ENCODE data around the gene CD81.

- TF ChIP-seq, protein P1, sequence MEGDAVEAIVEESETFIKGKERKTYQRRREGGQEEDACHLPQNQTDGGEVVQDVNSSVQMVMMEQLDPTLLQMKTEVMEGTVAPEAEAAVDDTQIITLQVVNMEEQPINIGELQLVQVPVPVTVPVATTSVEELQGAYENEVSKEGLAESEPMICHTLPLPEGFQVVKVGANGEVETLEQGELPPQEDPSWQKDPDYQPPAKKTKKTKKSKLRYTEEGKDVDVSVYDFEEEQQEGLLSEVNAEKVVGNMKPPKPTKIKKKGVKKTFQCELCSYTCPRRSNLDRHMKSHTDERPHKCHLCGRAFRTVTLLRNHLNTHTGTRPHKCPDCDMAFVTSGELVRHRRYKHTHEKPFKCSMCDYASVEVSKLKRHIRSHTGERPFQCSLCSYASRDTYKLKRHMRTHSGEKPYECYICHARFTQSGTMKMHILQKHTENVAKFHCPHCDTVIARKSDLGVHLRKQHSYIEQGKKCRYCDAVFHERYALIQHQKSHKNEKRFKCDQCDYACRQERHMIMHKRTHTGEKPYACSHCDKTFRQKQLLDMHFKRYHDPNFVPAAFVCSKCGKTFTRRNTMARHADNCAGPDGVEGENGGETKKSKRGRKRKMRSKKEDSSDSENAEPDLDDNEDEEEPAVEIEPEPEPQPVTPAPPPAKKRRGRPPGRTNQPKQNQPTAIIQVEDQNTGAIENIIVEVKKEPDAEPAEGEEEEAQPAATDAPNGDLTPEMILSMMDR (IDR thresholded peaks at IDR 0.05), result no peak
- no peak for TF ChIP-seq POLR2A (IDR thresholded peaks at IDR 0.05; ENCODE audit: low read depth)
Observed at GRCh38 chr11:2421996-2422395, 44.9 kb downstream of the CD81 start.

Measured in esophagus muscularis mucosa (tissue), 3 donors.